GM18907 (cell line): ENCODE data around the gene KIAA1143.

Experiments
- ATAC-seq: cut with Tn5 transposase; IDR thresholded peaks from one replicate; pipeline ENCODE4 v1.9.1; 2021; ENCODE audit warnings: mild to moderate bottlenecking, moderate library complexity; ENCODE audit not compliant: unreplicated experiment

Gene KIAA1143

GRCh38 chr3:44761424-44762169 is at the start of gene KIAA1143, which contains the start of gene KIF15:
KIAA1143 (minus strand) TSS chr3:44761619; CDS start chr3:44761602, 17 bp downstream.
KIF15 (plus strand) TSS chr3:44761794; CDS start chr3:44761866, 72 bp downstream.
- peak; percentile 93 for ATAC-seq

GRCh38 chr3:44805960-44806359 is 44.5 kb upstream of the KIAA1143 start:
- no peak for ATAC-seq

- peak; percentile 89 for ATAC-seq
Observed at GRCh38 chr3:44803298-44803697, 41.9 kb upstream of the KIAA1143 start.

- no peak for ATAC-seq
Observed at GRCh38 chr3:44802011-44802410, 40.6 kb upstream of the KIAA1143 start.

- no peak for ATAC-seq
Observed at GRCh38 chr3:44795197-44795596, 33.8 kb upstream of the KIAA1143 start.

- no peak for ATAC-seq
Observed at GRCh38 chr3:44782891-44783290, 21.5 kb upstream of the KIAA1143 start.

- no peak for ATAC-seq
Observed at GRCh38 chr3:44772099-44772442, 10.7 kb upstream of the KIAA1143 start.

- no peak for ATAC-seq
Observed at GRCh38 chr3:44771424-44772098, 10.1 kb upstream of the KIAA1143 start.

GRCh38 chr3:44764248-44764647 is 2.8 kb upstream of the KIAA1143 start:
- ATAC-seq: no peak

GRCh38 chr3:44762690-44763089 is 1.3 kb upstream of the KIAA1143 start:
- ATAC-seq: no peak

GRCh38 chr3:44762170-44762677 is 805 bp upstream of the KIAA1143 start:
- peak; percentile 6 for ATAC-seq

GRCh38 chr3:44761101-44761423 is 357 bp downstream of the KIAA1143 start:
- no peak for ATAC-seq

GRCh38 chr3:44734646-44735168 is 26.7 kb downstream of the KIAA1143 start:
- no peak for ATAC-seq

- ATAC-seq: peak; percentile 93
Observed at GRCh38 chr3:44729384-44729910, 32.0 kb downstream of the KIAA1143 start, which contains the start of gene ZNF501. ZNF501 (plus strand) TSS chr3:44729635; CDS start chr3:44734422, 4,787 bp downstream.

- ATAC-seq: no peak
Observed at GRCh38 chr3:44722103-44722401, 39.4 kb downstream of the KIAA1143 start.

- no peak for ATAC-seq
Observed at GRCh38 chr3:44721231-44722102, 40.0 kb downstream of the KIAA1143 start.

GRCh38 chr3:44712455-44713075 is 48.9 kb downstream of the KIAA1143 start, which contains the start of gene ZNF502:
ZNF502 (plus strand) TSS chr3:44712660; CDS start chr3:44720262, 7,602 bp downstream.
- ATAC-seq: no peak
